Neural cell (in vitro differentiated cells): ENCODE data around the gene CAPSL. TPM values are rescaled to one million over a fixed set of nuclear protein-coding genes. Genes with fewer than 3 reads are reported as not detected.

Experiments used
- H2AFZ ChIP-seq: fragments of 200-600, 300-800 bp; sonication (generic), shearing (Covaris generic); 2 replicates; pipeline ENCODE4 v1.6.0; 2014; ENCODE audit warnings: low read depth, mild to moderate bottlenecking, antibody characterized with exemption, low read length, moderate library complexity
- H3F3A ChIP-seq: fragments of 200-600 bp; shearing (Covaris generic); 2 replicates; pipeline ENCODE4 v1.6.1; 2016; ENCODE audit warnings: mild to moderate bottlenecking, moderate library complexity, mixed read lengths, antibody characterized with exemption, low read length; ENCODE audit not compliant: insufficient read depth, poor library complexity, severe bottlenecking
- H3K27ac ChIP-seq: fragments of 200-600, 300-800 bp; sonication (generic), shearing (Covaris generic); 2 replicates; pipeline ENCODE4 v1.5.1; 2014; ENCODE audit warnings: mild to moderate bottlenecking, low read length, moderate library complexity
- H3K27me3 ChIP-seq: fragments of 300-800, 200-600 bp; sonication (generic), shearing (Covaris generic); 2 replicates; pipeline ENCODE4 v1.6.0; 2014; ENCODE audit warnings: mild to moderate bottlenecking, low read depth, low read length, moderate library complexity; ENCODE audit not compliant: insufficient read depth
- H3K36me3 ChIP-seq: fragments of 300-800, 200-600 bp; sonication (generic), shearing (Covaris generic); 2 replicates; pipeline ENCODE4 v1.5.1; 2014; ENCODE audit warnings: mild to moderate bottlenecking, antibody characterized with exemption, low read length, moderate library complexity; ENCODE audit not compliant: insufficient read depth
- H3K4me2 ChIP-seq: fragments of 300-800, 200-600 bp; sonication (generic), shearing (Covaris generic); 2 replicates; pipeline ENCODE4 v1.6.0; 2014; ENCODE audit warnings: mild to moderate bottlenecking, low read length
- H3K4me3 ChIP-seq: fragments of 300-800, 200-600 bp; sonication (generic), shearing (Covaris generic); 2 replicates; pipeline ENCODE4 v1.5.1; 2014; ENCODE audit warnings: mild to moderate bottlenecking, low read length, moderate library complexity
- H3K79me2 ChIP-seq: fragments of 200-600 bp; shearing (Covaris generic); replicated peaks from 2 replicates; pipeline ENCODE4 v1.6.0; 2014; ENCODE audit warnings: mild to moderate bottlenecking, low read length, moderate library complexity; ENCODE audit not compliant: insufficient read depth
- H3K9ac ChIP-seq: fragments of 300-800, 200-600 bp; sonication (generic), shearing (Covaris generic); 2 replicates; pipeline ENCODE4 v1.6.1; 2016; ENCODE audit warnings: mild to moderate bottlenecking, low read length, mixed read lengths
- H3K9me2 ChIP-seq: fragments of 200-600 bp; shearing (Covaris generic); 2 replicates; pipeline ENCODE4 v1.6.1; 2016; ENCODE audit warnings: mild to moderate bottlenecking, low read length, mixed read lengths; ENCODE audit not compliant: insufficient read depth
- H3K9me3 ChIP-seq: fragments of 200-600, 300-800 bp; sonication (generic), shearing (Covaris generic); 2 replicates; pipeline ENCODE4 v1.6.1; 2016; ENCODE audit warnings: mild to moderate bottlenecking, mixed run types, low read length, moderate library complexity, mixed read lengths
- H4K20me1 ChIP-seq: fragments of 200-600 bp; shearing (Covaris generic); 2 replicates; pipeline ENCODE4 v1.6.1; 2016; ENCODE audit warnings: mild to moderate bottlenecking, mixed run types; ENCODE audit not compliant: insufficient read depth
- CTCF ChIP-seq: fragments of 450-650 bp; IDR thresholded peaks from 2 replicates; pipeline ENCODE4 v1.5.1; 2014; ENCODE audit warnings: antibody characterized with exemption, mild to moderate bottlenecking, moderate library complexity; ENCODE audit not compliant: poor library complexity, severe bottlenecking
- EP300 ChIP-seq: fragments of 450-650 bp; conservative IDR thresholded peaks from 2 replicates; pipeline ENCODE4 v1.6.1; 2014; ENCODE audit warnings: antibody characterized with exemption, mild to moderate bottlenecking, moderate library complexity; ENCODE audit not compliant: poor library complexity, severe bottlenecking
- EZH2 ChIP-seq: fragments of 200-600, 300-800 bp; shearing (Covaris generic), sonication (generic); IDR thresholded peaks from 2 replicates; pipeline ENCODE4 v1.6.1; 2014; ENCODE audit warnings: antibody characterized with exemption, low read length, borderline replicate concordance, mild to moderate bottlenecking; ENCODE audit not compliant: insufficient read depth, poor library complexity, severe bottlenecking
- MXI1 ChIP-seq: fragments of 450-650 bp; conservative IDR thresholded peaks from 2 replicates; pipeline ENCODE4 v1.6.1; 2014; ENCODE audit warnings: antibody characterized with exemption, mild to moderate bottlenecking; ENCODE audit not compliant: poor library complexity, severe bottlenecking
- POLR2AphosphoS5 ChIP-seq: IDR thresholded peaks from 2 replicates; pipeline ENCODE4 v1.6.1; 2012
- RAD21 ChIP-seq: fragments of 450-650 bp; conservative IDR thresholded peaks from 2 replicates; pipeline ENCODE4 v1.6.1; 2014; ENCODE audit warnings: antibody characterized with exemption, mild to moderate bottlenecking, moderate library complexity
- REST ChIP-seq: IDR thresholded peaks from 2 replicates; pipeline ENCODE4 v1.6.1; 2012; ENCODE audit warnings: borderline replicate concordance
- SMC3 ChIP-seq: fragments of 450-650 bp; conservative IDR thresholded peaks from 2 replicates; pipeline ENCODE4 v1.6.1; 2014; ENCODE audit warnings: antibody characterized with exemption, mild to moderate bottlenecking, moderate library complexity; ENCODE audit not compliant: poor library complexity
- TAF1 ChIP-seq: IDR thresholded peaks from 2 replicates; pipeline ENCODE4 v1.6.1; 2012; ENCODE audit warnings: low read depth
- polyA plus RNA-seq: library from polyadenylated mRNA; depleted of rRNA; stranded (reverse); fragments of >200 nt; gene quantifications from 2 replicates; pipeline ENCODE4 v1.2.3, GENCODE V29; 2014

CAPSL gene
- polyA plus RNA-seq, 1 donor from 2014 or later, result 2.3 TPM

GRCh38 chr5:35876922-35877321, 61.5 kb downstream of the CAPSL start:
- TF ChIP-seq MXI1 (no peak), POLR2AphosphoS5 (no peak), SMC3 (no peak), EZH2 (no peak), CTCF (no peak), RAD21 (no peak), EP300 (no peak), TAF1 (no peak), REST (no peak)
- Histone ChIP-seq H3K9me3 (no peaks in the 10 kb centered on the region), H3F3A (no peaks in the 10 kb centered on the region), H3K36me3 (no peaks in the 10 kb centered on the region), H4K20me1 (no peaks in the 10 kb centered on the region), H3K27me3 (no peaks in the 10 kb centered on the region), H3K9ac (no peak overlapping the region), H3K4me2 (no peak overlapping the region), H3K79me2 (no peaks in the 10 kb centered on the region), H3K27ac (no peak overlapping the region), H2AFZ (no peak overlapping the region), H3K4me3 (no peak overlapping the region), H3K9me2 (no peaks in the 10 kb centered on the region)

- no peaks in the 10 kb centered on the region for H3K79me2 ChIP-seq
- no peaks in the 10 kb centered on the region for H3K36me3 ChIP-seq
- H3K27me3 ChIP-seq, result no peaks in the 10 kb centered on the region
- TF ChIP-seq POLR2AphosphoS5, result no peak
- H3F3A ChIP-seq, result no peaks in the 10 kb centered on the region
- H3K9ac ChIP-seq, result no peak overlapping the region
- H3K9me2 ChIP-seq, result no peaks in the 10 kb centered on the region
- H4K20me1 ChIP-seq, result no peaks in the 10 kb centered on the region
- no peaks in the 10 kb centered on the region for H3K9me3 ChIP-seq
- H3K4me3 ChIP-seq, result no peak overlapping the region
- no peak overlapping the region for H3K27ac ChIP-seq
- H2AFZ ChIP-seq, result no peak overlapping the region
- no peak overlapping the region for H3K4me2 ChIP-seq
Observed at GRCh38 chr5:35876454-35876853, 62.0 kb downstream of the CAPSL start.

GRCh38 chr5:35870605-35871004, 67.8 kb downstream of the CAPSL start:
- H3K9me2 ChIP-seq, result no peaks in the 10 kb centered on the region
- H4K20me1 ChIP-seq, result no peaks in the 10 kb centered on the region
- H3K4me3 ChIP-seq, result no peak overlapping the region
- no peaks in the 10 kb centered on the region for H3F3A ChIP-seq
- H2AFZ ChIP-seq, result no peak overlapping the region
- no peak overlapping the region for H3K4me2 ChIP-seq
- no peaks in the 10 kb centered on the region for H3K79me2 ChIP-seq
- TF ChIP-seq EP300 (no peak), MXI1 (no peak), CTCF (no peak), SMC3 (no peak), TAF1 (no peak), EZH2 (no peak), POLR2AphosphoS5 (no peak), REST (no peak), RAD21 (no peak)
- H3K36me3 ChIP-seq, result no peaks in the 10 kb centered on the region
- no peak overlapping the region for H3K27ac ChIP-seq
- H3K9me3 ChIP-seq, result no peaks in the 10 kb centered on the region
- H3K27me3 ChIP-seq, result no peaks in the 10 kb centered on the region
- no peak overlapping the region for H3K9ac ChIP-seq
